LNCaP clone FGC (cell line): Measurements from ENCODE around the gene PLD3.

Experiments
- DNase-seq: peaks from one replicate; pipeline ENCODE4 v3.0.0-alpha.2; 2011; ENCODE audit warnings: low read depth
- H3K4me3 ChIP-seq: 2 replicates; pipeline ENCODE4 v1.5.1; 2011; ENCODE audit warnings: mild to moderate bottlenecking, low read depth, low read length, control low read depth
- TF ChIP-seq, protein P1 (sequence below): IDR thresholded peaks from 2 replicates; pipeline ENCODE4 v1.5.1; 2012; ENCODE audit warnings: mild to moderate bottlenecking; ENCODE audit not compliant: control insufficient read depth, insufficient read depth; ENCODE audit errors: extremely low read depth

PLD3 gene

DNA sequence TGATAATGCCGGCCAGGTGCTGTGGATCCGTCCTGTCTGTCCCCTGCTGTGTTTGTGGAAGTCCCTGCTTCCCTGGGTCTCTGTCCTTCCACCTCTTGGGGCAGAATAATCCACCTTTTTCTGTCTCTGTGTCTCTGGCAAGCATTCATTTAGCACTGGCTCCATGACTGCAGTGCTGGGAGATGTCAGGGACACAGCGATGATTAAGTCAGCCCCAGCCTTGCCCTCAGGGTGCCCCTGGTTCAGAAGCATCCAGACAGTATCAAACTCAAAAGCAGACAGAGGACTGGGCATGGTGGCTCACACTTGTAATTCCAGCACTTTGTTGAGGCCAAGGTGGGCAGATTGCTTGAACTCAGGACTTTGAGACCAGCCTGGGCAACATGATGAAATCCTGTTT lies 40.0 kb downstream of the PLD3 start:
- DNase-seq = no peak
- no peak overlapping the region for H3K4me3 ChIP-seq
- TF ChIP-seq, protein P1, sequence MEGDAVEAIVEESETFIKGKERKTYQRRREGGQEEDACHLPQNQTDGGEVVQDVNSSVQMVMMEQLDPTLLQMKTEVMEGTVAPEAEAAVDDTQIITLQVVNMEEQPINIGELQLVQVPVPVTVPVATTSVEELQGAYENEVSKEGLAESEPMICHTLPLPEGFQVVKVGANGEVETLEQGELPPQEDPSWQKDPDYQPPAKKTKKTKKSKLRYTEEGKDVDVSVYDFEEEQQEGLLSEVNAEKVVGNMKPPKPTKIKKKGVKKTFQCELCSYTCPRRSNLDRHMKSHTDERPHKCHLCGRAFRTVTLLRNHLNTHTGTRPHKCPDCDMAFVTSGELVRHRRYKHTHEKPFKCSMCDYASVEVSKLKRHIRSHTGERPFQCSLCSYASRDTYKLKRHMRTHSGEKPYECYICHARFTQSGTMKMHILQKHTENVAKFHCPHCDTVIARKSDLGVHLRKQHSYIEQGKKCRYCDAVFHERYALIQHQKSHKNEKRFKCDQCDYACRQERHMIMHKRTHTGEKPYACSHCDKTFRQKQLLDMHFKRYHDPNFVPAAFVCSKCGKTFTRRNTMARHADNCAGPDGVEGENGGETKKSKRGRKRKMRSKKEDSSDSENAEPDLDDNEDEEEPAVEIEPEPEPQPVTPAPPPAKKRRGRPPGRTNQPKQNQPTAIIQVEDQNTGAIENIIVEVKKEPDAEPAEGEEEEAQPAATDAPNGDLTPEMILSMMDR = no peak

DNA sequence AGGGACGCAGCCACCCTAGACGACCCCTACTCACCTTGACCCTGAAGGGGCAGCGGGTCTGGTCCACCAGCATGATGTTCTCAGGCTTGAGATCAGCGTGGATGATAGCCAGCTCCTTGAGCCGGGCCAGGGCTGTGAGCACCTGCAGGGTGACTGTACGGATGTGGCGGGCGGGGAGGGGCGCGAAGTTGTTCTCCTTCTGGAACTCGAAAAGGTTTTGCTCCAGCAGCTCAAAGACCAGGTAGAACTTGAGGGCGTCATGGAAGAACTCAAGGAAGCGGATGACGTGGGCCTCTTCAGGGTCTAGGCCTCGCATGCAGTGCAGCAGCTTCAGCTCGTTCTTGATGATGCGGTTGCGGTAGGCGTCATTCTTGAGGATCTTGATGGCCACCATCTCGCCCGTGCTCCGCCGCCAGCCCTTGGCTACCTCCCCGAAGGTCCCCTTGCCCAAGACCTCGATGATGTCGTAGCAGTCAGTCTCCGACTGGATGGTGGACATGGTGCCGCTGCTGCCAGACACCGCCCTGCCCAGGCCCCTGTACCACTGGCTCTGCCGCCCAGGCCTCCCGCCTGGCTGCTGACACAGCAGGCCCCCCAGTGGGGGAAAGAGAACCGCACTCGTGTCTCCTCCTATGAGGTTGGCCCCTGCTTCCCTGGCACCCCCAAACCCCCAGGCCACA lies 41.0 kb downstream of the PLD3 start:
- TF ChIP-seq, protein P1 = no peak
- no peak overlapping the region for H3K4me3 ChIP-seq
- DNase-seq = no peak

DNA sequence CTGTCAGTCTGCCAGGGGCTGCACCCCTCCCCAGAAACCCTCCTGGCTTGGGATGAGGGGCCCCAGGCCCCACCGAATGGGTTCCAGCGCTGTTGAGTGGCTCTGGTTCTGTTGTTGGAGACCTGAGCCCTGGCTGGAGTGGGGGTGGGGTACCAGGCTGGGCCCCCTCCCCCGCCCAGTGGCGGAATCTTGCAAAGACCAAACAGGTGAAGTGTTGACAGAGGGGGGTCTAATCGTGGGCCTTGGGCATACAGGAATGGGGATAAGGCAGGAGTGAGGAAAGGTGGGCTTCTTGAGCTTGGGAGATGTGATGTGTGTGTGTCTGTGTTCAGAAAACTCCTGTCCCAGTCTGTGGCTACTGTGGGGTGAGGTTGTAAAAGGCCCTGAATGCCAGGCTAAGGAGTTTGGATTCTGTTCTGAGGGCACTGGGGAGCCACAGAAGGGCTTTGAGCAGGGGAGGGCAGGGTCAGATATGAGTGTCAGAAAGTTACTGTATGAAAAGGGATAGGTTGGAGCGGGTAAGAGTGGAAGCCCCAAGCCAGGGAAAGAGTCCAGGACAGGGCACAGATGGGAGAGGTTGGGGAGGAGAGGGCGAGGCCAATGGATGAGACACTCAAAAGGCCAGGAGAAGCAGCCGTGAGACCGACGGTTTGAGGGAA lies 41.7 kb downstream of the PLD3 start, which contains the start of gene HIPK4:
TSS of gene HIPK4 (minus strand) at position 98 of the 659 bp plus-strand sequence. CDS start 279 bp downstream, outside the sequence.
- no peak for DNase-seq
- no peak within 1 kb of the TSS for H3K4me3 ChIP-seq
- TF ChIP-seq, protein P1 = no peak

DNA sequence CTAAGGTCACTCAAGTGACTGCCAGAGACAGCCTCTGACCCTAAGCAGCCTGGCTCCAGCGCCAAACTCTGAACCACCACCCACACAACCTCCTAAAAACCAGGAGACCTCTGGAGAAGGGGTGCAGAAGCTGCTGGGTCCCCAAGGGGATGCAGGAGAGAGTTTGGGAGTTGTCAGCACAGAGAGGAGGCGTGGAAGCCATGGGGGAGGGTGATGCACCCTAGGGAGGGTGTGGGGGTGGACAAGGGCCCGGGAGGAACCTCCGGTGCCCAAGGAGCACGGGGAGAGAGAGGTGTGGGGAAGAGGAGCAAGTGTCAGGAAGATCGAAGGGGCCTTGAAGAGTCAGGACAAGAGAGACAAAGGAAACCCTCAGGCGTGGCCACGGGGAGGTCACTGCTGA lies 43.6 kb downstream of the PLD3 start:
- TF ChIP-seq, protein P1 = no peak
- H3K4me3 ChIP-seq = no peak overlapping the region

DNA sequence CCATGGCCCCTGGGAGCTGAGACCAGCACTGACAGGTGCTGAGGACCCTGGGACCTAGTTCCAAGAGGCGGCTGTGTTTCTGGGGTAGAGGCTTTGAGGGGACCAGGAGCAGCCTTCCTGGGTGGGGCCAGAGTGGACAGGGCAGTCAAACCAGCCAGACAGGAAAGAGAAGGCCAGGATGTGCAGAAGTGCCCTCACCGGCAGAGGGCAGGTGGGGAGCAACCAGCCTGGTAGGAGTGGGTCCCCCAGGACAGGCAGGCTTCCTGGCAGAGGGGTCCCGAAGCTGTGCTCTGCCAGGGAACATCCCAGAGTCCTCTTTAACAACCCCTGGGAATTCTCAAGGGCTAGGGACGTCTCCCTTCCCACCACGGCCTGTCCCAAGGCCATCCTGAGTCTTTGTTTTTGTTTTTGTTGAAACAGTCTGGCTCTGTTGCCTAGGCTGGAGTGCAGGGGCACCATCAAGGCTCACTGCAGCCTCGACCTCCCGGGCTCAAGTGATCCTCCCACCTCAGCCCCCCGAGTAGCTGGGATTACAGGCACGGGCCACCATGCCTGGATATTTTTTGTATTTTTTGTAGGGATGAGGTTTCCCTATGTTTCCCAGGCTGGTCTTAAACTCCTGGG lies 44.5 kb downstream of the PLD3 start:
- peak; percentile 36 for DNase-seq
- no peak overlapping the region for H3K4me3 ChIP-seq
- TF ChIP-seq, protein P1 = peak; percentile 59

More for the DNA sequence above, 43.6 kb downstream of the PLD3 start:
- no peak for DNase-seq

DNA sequence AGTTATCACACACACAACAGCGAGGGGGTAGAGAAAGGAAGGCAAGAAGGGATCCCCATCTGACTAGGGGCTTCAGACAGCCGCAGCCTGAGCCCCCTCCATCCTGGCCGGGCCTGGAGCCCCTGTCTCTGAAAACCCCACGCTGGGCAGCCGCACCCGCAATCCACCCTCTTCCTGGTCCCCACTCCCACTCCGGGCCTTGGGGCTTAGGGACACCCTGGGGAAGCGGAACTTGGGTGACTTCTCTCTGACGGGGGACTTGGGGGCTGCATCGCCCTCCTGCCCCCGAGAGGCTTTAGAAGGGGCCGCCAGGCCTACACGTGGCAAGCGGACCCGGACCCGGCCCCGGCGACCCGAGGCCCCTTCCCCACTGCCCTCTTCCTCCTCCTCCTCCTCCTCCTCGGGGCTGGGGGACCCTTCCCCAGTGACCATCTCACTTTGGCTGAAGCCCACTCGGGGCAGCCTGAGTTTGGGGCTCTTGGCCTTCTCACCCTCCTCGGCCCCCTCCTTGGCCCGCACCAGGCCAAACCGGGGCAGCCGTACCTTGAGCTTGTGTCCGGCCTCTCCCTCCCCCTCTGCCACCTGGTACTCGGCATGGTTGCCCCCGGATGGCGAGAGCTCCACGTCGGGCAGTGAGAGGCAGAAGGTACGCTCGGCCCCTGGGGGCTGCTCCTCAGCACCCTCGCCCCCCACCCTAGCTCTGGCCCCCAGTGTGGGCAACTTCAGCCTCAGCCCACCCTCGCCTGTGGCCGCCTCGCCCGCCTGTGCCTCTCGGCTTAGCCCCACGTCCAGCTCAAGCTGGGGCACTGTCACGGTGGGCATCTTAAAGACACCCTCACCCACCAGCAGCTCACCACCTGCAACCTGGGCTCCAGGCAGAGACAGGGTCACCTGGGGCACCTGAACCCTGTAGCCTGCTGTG lies 45.7 kb downstream of the PLD3 start:
- no peak for DNase-seq
- no peak overlapping the region for H3K4me3 ChIP-seq
- TF ChIP-seq, protein P1 = no peak
